Amniotic epithelial cell (primary cell): Measurements from ENCODE around the gene RHBG.

ENCODE experiments used
- DNase-seq: peaks from one replicate; pipeline ENCODE4 v3.0.0-alpha.2; 2010; ENCODE audit warnings: low read depth

The RHBG gene

GRCh38 chr1:156406251-156406650 is 37.2 kb downstream of the RHBG start:
- DNase-seq: no peak

DNA sequence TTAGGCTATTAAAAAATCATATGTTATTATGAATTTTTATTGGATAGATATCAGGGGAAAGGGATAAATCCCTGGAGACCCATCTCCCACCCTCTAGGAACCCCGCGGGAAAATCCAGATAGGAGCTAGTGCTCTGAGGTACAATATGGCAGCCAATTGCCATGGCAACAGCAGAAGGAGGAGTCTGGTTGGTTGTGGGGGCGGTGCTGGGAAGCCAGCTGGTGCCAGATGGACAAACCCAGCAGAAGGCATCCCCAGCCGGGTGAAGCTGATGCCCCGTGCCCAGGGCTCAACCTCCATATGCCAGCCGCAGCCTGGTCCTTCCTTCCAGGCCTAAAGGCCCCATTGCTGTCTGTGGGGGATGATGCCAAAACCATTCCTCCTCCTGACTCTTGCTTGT is 38.3 kb downstream of the RHBG start:
- no peak for DNase-seq

DNA sequence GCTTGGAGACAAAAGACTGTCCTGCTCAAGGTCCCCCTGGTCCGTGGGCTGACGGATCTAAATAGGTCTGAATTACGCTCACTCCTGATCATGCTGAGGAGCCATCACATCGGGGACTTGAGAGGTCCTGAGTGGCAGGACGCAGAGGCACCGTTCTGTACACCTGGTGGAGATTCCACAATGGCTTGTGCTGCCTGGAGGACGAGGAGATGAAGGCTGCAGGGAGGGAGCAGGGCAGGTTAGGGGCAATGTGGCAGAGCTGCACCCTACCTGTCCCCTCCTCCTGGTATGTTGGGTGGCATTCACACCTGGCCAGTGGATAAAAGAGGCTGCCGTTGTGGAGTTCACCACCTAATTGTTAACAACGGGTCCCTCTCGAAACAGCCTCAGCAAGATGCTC is 38.7 kb downstream of the RHBG start:
- DNase-seq: no peak

DNA sequence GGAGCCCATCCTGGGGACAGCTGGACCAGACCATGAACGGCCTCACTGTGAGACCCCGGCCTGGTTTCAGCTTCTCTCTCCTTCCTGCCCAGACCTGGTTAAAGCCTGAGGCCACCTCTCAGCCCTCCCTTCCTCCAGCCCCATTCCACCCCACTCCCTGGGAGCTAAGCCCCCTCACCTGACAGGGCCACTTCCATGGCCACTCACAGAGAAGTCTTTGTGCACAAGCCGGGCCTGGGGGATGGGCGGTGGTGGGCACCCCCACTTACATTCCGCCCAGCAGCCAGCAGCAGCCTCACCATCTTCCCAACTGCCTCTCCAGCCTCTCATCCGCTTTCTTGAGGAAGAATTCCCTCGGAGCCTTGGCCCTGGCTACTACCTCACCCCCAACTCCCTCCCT is 40.4 kb downstream of the RHBG start:
- no peak for DNase-seq

- DNase-seq: no peak
Measured at GRCh38 chr1:156410238-156410637, 41.2 kb downstream of the RHBG start.

GRCh38 chr1:156410740-156411139 is 41.7 kb downstream of the RHBG start:
- no peak for DNase-seq

DNA sequence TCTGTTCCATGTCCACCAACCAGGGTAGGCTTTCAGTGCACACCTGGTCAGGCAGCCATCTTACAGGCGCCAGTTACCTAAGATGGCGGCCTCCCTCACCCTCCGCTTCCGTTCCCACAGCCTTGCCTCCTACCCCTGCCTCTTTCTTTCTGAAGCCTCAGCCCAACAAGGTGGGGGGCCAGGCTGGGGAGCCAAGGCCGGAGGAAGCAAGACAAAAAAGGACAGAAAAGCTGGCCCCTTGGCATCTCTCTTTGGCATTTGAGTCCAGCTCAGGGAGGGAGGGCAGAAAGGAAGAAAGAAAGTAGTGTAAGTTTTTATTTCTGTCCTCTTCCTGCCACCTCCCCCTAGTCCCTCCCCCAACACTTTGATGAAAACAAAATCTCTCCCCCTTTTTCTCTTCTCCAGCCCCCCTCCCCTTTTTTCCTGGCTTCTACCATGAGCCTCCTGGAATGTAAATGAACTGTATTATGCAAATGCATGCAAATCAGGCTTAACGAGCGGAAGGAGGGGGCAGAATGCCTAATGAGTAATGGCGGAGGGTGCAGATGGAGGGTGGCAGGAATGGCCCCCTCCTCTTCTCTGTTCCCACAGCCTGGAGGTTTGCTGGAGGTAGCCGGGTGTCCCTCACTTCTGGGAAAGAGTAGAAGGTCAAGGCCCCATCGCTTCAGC is 43.8 kb downstream of the RHBG start:
- no peak for DNase-seq

GRCh38 chr1:156413391-156414246 is 44.6 kb downstream of the RHBG start:
- no peak for DNase-seq

- no peak for DNase-seq
Measured at GRCh38 chr1:156414461-156415064, 45.6 kb downstream of the RHBG start.

DNA sequence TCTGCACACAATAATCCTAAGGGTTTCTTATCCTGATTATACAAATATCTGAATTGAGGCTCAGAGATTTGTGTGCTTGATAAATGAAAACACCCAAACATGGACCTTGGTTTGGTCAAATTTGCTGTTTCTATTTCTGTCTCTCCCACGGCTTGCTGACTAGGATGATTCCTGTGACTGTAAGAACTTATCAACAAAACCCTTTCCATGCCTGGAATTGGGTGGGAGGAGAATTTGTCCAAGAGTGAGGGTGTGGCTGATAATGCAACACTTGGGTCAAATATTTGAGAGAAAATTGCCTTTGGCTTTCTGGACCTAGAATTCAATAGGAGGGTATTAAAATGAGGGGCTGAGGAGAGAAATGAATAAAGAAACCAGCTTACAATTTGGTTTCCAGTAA is 48.0 kb downstream of the RHBG start:
- no peak for DNase-seq

GRCh38 chr1:156417401-156418020 is 48.5 kb downstream of the RHBG start:
- DNase-seq: no peak

- DNase-seq: no peak
Measured at GRCh38 chr1:156418416-156419070, 49.5 kb downstream of the RHBG start.

- DNase-seq: no peak
Measured at GRCh38 chr1:156419854-156420204, 50.8 kb downstream of the RHBG start.

DNA sequence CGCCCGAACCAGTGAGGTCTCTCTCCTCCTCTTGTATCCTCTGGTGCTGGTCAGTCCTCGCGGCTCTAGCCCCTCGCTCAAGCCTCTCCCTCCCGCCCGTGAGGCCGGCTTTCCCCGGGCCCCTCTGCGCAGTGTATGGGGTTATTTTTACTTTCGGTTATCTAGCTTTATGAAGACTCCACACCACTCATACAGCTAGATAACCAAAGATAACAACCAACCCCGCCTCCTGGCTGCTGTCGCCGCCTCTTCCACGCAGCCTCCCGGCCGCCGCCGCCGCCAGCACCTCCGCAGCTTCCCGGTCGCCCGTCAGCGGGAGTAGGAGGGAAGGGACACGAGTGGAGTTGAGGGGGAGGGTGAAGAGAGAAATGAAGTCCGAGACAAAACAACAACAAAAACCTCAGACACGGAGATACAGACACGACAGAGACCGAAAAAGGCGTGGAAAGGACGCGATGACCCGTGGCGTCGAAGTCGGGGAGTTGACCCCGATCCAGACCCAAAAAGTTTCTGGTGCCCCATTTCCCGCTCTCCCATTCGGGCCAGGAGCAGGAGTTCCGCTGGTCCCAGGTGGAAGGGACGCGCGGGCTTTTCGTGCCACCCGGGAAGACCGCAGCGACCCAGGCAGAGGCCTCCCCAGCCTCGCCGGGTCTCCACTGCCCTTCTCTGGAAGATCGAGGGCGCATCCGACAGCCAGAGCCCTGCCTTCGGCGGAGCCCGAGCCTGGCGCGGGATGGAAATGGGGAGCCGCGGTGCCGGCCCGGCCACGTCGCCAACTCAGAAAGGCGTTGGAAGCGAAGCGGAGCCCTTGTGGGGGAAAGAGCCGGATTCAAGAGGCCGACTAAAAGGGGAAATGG is 51.4 kb downstream of the RHBG start:
- no peak for DNase-seq

DNA sequence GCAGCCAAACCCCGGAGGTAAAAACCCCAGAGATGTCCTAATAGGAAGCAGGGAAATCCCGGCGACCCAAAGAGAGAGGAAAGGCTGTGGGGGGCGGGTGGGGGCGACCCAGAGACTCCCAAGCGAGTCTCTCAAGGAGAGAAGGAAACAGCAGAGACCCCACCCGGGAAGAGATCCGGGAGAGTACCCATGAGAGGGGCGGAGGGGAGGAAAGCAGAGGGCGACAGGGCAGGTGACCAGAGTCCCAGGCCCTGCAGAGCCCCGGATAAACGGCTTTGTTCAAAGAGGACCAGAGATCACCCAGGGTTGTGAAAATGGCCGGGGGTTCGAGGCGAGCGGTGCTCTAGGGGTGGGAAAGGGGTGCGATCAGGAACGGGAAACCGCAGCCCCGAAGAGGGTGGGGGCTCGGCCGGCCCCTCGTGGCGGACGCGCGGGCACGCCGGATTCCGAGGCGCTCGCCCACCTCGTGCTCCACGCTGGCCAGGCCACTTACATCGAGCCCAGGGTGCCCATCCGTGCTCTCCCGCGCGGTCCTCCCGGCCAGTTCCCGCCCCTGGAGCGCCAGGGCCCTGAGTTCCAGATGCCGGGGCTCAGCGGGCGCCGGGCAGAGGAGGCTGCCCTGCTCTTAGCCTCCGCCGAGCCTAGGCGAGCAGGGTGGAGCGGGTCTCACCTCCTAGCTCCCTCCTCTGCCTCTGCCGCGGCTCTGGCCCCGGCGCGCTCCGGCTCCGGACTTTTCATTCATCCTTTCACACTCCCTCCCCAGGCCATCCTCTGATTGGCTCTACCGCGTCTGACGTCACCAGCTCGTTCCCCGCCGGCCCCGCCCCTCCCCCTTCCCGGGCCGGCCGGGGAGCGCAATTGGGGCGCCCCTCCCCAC is 52.3 kb downstream of the RHBG start:
- peak; percentile 60 for DNase-seq

DNA sequence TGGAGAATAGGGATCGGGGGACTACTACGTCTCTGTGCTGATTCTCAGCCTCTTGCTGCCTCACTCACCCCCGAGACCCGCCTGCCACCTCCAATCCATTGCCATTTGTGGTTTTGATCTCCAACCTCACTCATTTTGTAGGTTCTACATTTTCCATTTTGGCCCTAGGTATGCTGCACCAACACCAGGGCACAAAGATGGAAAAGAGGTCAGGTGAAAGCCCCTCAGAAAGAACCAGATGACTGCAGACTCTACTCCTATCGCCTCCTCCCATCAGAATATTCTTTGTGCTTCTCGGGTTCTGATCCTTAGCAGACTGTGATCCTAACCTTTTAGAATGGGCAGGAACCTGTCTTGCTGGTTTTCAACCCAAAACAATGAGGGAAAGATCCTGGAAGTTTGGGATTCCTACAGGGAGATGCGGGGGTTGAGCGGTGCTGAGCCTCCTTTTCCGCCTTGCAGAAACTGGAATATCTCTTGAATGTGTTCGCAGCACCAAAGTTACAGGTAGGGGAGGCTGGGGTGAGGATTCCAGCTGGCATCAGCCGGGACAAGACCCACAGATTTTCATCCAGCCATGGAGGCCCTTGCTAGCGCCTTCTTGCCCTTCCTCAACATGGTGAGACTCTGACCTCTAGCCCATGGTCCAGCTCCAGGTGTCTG is 53.1 kb downstream of the RHBG start:
- DNase-seq: no peak

GRCh38 chr1:156422602-156423091 is 53.6 kb downstream of the RHBG start:
- no peak for DNase-seq

DNA sequence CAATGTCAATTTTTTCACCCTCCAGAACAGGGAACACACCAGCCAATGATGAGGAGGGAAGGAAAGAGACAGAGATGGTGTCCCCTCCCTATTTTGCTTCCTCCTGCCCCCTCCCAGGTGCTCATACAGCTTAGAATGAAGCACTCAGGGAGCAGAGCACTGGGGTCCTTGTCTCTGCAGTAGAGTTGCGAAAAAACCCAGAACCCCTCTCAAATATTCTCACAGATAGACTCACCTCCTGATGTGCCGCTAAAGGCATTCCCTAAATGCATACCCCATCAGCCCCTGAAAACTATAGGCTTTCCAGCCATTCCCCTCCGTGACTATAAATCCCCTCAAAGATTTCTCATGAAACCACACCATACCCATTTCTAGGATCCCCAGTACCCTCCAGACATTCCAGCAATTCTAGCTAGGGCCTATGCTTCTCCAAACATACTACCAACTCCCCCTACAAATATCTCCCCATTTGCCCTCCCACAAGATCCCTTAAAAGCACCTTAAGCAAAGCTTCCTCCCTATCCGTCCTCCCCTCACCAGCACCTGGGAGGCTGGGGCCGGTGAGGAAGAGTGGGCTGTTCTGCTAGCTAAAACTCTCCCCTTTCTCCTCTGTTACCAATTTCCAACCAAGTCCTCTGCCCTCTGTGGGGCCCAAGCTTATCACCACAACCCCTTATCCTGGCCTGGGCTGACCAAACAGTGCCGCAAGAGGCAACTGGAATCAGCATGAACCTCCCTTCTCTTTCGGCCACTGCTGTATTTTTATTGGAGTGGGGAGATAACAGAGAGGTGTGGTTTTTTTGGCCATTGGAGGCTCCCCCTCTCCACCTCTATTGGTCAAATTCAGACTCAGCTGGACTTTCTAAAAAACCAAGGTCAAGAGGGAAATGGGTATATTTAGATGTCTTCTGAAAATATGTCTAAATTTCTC is 54.7 kb downstream of the RHBG start:
- DNase-seq: no peak
